GM18511 (cell line): ENCODE data around the gene STXBP6.

ENCODE experiments used
- ATAC-seq: cut with Tn5 transposase; IDR thresholded peaks from one replicate; pipeline ENCODE4 v1.9.1; 2021; ENCODE audit warnings: mild to moderate bottlenecking, moderate library complexity; ENCODE audit not compliant: unreplicated experiment

Gene STXBP6

GRCh38 chr14:25019892-25020291, 30.1 kb downstream of the STXBP6 start:
- no peak for ATAC-seq

- ATAC-seq, result no peak
Measured at GRCh38 chr14:25017562-25017961, 32.4 kb downstream of the STXBP6 start.

GRCh38 chr14:25015761-25016160, 34.2 kb downstream of the STXBP6 start:
- ATAC-seq, result no peak

- ATAC-seq, result no peak
Measured at GRCh38 chr14:25014440-25014839, 35.5 kb downstream of the STXBP6 start.

- ATAC-seq, result no peak
Measured at GRCh38 chr14:25011095-25011494, 38.9 kb downstream of the STXBP6 start.

GRCh38 chr14:25010471-25010870, 39.5 kb downstream of the STXBP6 start:
- no peak for ATAC-seq

- ATAC-seq, result no peak
Measured at GRCh38 chr14:25009891-25010290, 40.1 kb downstream of the STXBP6 start.

GRCh38 chr14:25007832-25008231, 42.1 kb downstream of the STXBP6 start:
- ATAC-seq, result no peak

- ATAC-seq, result peak; percentile 38
Measured at GRCh38 chr14:25006961-25007795, 42.8 kb downstream of the STXBP6 start.

- ATAC-seq, result no peak
Measured at GRCh38 chr14:25006031-25006430, 43.9 kb downstream of the STXBP6 start.

GRCh38 chr14:25004389-25004809, 45.5 kb downstream of the STXBP6 start:
- ATAC-seq, result peak; percentile 51

GRCh38 chr14:25003537-25003936, 46.4 kb downstream of the STXBP6 start:
- no peak for ATAC-seq

- ATAC-seq, result no peak
Measured at GRCh38 chr14:25001601-25002000, 48.3 kb downstream of the STXBP6 start.

GRCh38 chr14:25001156-25001555, 48.8 kb downstream of the STXBP6 start:
- no peak for ATAC-seq

GRCh38 chr14:24999157-24999556, 50.8 kb downstream of the STXBP6 start:
- ATAC-seq, result no peak

- no peak for ATAC-seq
Measured at GRCh38 chr14:24996930-24997725, 52.8 kb downstream of the STXBP6 start.

- no peak for ATAC-seq
Measured at GRCh38 chr14:24995016-24995415, 54.9 kb downstream of the STXBP6 start.

GRCh38 chr14:24993631-24994030, 56.3 kb downstream of the STXBP6 start:
- no peak for ATAC-seq

GRCh38 chr14:24992624-24993360, 57.2 kb downstream of the STXBP6 start:
- no peak for ATAC-seq

GRCh38 chr14:24991821-24992220, 58.1 kb downstream of the STXBP6 start:
- ATAC-seq, result no peak

- ATAC-seq, result no peak
Measured at GRCh38 chr14:24991288-24991687, 58.7 kb downstream of the STXBP6 start.
